Measurements from ENCODE around the gene SRF.
A peak's percentile ranks its signal among the peaks of the same experiment; 100 is the strongest.

SRF gene

DNA sequence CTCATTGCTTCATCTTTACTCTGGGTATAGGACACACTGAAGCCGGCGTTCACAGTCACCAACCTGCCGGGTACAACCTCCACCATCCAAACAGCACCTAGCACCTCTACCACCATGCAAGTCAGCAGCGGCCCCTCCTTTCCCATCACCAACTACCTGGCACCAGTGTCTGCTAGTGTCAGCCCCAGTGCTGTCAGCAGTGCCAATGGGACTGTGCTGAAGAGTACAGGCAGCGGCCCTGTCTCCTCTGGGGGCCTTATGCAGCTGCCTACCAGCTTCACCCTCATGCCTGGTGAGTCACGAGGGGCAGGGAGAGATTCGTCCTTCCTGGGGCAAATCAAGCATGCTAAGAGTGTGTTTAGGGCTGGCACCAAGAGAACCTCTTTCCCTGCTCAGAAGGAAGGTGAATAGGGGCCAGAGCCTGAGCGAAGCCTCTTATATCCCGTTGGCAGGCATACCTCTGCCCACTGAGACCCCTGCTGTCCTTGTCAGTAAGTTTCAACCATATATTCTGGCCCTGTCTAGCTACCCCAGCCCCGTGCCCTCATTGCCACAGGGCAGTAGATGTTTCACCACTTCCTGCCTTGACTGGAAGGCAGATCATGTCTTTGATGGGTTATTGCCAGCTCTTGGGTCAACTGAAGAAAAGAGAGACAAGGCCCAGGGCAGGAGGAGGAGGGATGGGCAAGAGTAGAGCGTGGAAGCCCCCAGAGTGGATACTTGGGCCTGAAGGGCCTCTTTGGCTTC lies 4.8 kb downstream of the SRF start:
- Histone ChIP-seq H3K4me3 (IDR thresholded peaks at IDR 0.05; ENCODE audit: insufficient read depth, low read depth, low read length) (no peak overlapping the region), H3K27ac (peak overlapping the region; percentile 54; the same call in 1 of the 2 replicates), H3K36me3 (ENCODE audit: insufficient read depth) (no peaks in the 10 kb centered on the region), H2AFZ (ENCODE audit: low read depth) (no peak overlapping the region), H3K4me2 (peak overlapping the region; percentile 76; the same call in 1 of the 2 replicates), H4K20me1 (ENCODE audit: insufficient read depth) (peaks cover 6% of the 10 kb centered on the region; the same call in 1 of the 2 replicates), H3K27me3 (ENCODE audit: insufficient read depth, low read depth) (no peaks in the 10 kb centered on the region), H3K79me2 (ENCODE audit: insufficient read depth, low read depth) (peaks cover 27% of the 10 kb centered on the region; the same call in 1 of the 2 replicates), H3K4me1 (ENCODE audit: low read depth, poor library complexity, severe bottlenecking) (peaks cover 28% of the 10 kb centered on the region), H3K9ac (no peak overlapping the region)
- TF ChIP-seq, protein P1, sequence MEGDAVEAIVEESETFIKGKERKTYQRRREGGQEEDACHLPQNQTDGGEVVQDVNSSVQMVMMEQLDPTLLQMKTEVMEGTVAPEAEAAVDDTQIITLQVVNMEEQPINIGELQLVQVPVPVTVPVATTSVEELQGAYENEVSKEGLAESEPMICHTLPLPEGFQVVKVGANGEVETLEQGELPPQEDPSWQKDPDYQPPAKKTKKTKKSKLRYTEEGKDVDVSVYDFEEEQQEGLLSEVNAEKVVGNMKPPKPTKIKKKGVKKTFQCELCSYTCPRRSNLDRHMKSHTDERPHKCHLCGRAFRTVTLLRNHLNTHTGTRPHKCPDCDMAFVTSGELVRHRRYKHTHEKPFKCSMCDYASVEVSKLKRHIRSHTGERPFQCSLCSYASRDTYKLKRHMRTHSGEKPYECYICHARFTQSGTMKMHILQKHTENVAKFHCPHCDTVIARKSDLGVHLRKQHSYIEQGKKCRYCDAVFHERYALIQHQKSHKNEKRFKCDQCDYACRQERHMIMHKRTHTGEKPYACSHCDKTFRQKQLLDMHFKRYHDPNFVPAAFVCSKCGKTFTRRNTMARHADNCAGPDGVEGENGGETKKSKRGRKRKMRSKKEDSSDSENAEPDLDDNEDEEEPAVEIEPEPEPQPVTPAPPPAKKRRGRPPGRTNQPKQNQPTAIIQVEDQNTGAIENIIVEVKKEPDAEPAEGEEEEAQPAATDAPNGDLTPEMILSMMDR (conservative IDR thresholded peaks at IDR 0.05; ENCODE audit: low read depth, low read length) = no peak

GRCh38 chr6:43176423-43176786 lies 5.3 kb downstream of the SRF start:
- TF ChIP-seq, protein P1 (conservative IDR thresholded peaks at IDR 0.05; ENCODE audit: low read depth, low read length) = no peak
- H4K20me1 ChIP-seq (ENCODE audit: insufficient read depth) = peaks cover 6% of the 10 kb centered on the region; the same call in 1 of the 2 replicates
- H3K27ac ChIP-seq = no peak overlapping the region
- H2AFZ ChIP-seq (ENCODE audit: low read depth) = no peak overlapping the region
- H3K4me1 ChIP-seq (ENCODE audit: low read depth, poor library complexity, severe bottlenecking) = peaks cover 33% of the 10 kb centered on the region
- H3K27me3 ChIP-seq (ENCODE audit: insufficient read depth, low read depth) = no peaks in the 10 kb centered on the region
- H3K79me2 ChIP-seq (ENCODE audit: insufficient read depth, low read depth) = peaks cover 27% of the 10 kb centered on the region; the same call in 1 of the 2 replicates
- H3K4me2 ChIP-seq = no peak overlapping the region
- H3K4me3 ChIP-seq (IDR thresholded peaks at IDR 0.05; ENCODE audit: insufficient read depth, low read depth, low read length) = no peak overlapping the region
- H3K36me3 ChIP-seq (ENCODE audit: insufficient read depth) = no peaks in the 10 kb centered on the region
- no peak overlapping the region for H3K9ac ChIP-seq

DNA sequence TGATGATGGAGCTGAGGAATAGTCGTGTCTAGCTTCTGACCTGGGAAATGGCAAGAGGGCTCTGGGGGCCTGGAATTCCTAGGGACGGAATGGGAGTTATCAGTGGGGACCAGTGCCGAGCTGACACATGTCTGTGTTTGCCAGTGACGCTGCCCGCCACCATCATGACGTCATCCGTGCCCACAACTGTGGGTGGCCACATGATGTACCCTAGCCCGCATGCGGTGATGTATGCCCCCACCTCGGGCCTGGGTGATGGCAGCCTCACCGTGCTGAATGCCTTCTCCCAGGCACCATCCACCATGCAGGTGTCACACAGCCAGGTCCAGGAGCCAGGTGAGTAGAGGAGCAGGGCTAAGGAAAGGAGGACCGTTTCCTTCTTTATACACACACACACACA lies 7.1 kb downstream of the SRF start:
- no peak overlapping the region for H3K9ac ChIP-seq
- H3K27ac ChIP-seq = no peak overlapping the region
- peaks cover 21% of the 10 kb centered on the region; the same call in 1 of the 2 replicates for H3K79me2 ChIP-seq (ENCODE audit: insufficient read depth, low read depth)
- H2AFZ ChIP-seq (ENCODE audit: low read depth) = no peak overlapping the region
- H3K4me1 ChIP-seq (ENCODE audit: low read depth, poor library complexity, severe bottlenecking) = peaks cover 36% of the 10 kb centered on the region
- H3K4me3 ChIP-seq (IDR thresholded peaks at IDR 0.05; ENCODE audit: insufficient read depth, low read depth, low read length) = no peak overlapping the region
- H3K36me3 ChIP-seq (ENCODE audit: insufficient read depth) = no peaks in the 10 kb centered on the region
- H3K4me2 ChIP-seq = no peak overlapping the region
- peaks cover 6% of the 10 kb centered on the region; the same call in 1 of the 2 replicates for H4K20me1 ChIP-seq (ENCODE audit: insufficient read depth)
- no peaks in the 10 kb centered on the region for H3K27me3 ChIP-seq (ENCODE audit: insufficient read depth, low read depth)
- TF ChIP-seq, protein P1 (conservative IDR thresholded peaks at IDR 0.05; ENCODE audit: low read depth, low read length) = no peak

DNA sequence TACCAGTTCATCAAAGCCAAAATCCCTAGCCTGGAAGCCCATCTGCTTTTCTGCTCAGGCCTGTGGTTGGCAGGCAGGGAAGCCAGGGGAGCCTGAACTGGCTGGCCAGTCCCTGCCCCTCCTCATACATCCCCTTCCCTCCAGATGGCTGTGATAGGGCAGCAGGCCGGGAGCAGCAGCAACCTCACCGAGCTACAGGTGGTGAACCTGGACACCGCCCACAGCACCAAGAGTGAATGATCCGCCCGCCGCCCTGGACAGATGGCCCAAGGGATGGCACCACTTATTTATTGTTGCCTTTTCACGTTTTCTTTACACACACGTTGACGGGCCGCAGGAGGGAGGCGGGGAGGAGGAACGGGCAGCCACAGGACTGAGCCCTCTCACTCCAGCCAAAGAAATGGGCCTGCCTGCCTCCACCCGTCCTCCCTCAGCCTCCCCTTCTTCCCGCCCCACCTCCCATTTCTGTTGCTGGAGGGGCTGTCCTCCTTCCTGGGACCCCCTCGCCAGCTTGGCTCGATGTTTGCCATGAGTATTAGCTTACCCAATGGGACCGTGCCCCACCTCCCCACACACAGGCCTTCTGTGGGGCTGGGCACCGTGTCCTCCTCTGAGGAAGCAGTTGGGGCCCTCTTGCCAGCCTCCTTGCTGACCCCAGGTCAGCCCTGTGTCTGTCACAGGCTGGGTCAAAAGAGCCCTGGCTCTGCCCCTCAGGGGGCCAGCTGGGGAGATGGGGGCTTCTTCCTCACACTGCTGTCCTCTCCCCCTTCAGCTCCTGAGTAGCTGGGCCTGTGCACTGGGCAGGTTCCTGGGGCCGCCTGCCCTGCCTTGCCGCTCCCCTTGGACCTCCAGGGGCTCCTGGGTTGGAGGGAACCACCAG lies 8.1 kb downstream of the SRF start:
- TF ChIP-seq, protein P1 (conservative IDR thresholded peaks at IDR 0.05; ENCODE audit: low read depth, low read length) = no peak
- no peak overlapping the region for H3K4me3 ChIP-seq (IDR thresholded peaks at IDR 0.05; ENCODE audit: insufficient read depth, low read depth, low read length)
- H4K20me1 ChIP-seq (ENCODE audit: insufficient read depth) = peaks cover 6% of the 10 kb centered on the region; the same call in 1 of the 2 replicates
- H3K27ac ChIP-seq = no peak overlapping the region
- peaks cover 25% of the 10 kb centered on the region for H3K4me1 ChIP-seq (ENCODE audit: low read depth, poor library complexity, severe bottlenecking)
- H2AFZ ChIP-seq (ENCODE audit: low read depth) = no peak overlapping the region
- no peaks in the 10 kb centered on the region for H3K27me3 ChIP-seq (ENCODE audit: insufficient read depth, low read depth)
- no peak overlapping the region for H3K4me2 ChIP-seq
- H3K36me3 ChIP-seq (ENCODE audit: insufficient read depth) = no peaks in the 10 kb centered on the region
- H3K9ac ChIP-seq = no peak overlapping the region
- H3K79me2 ChIP-seq (ENCODE audit: insufficient read depth, low read depth) = peaks cover 15% of the 10 kb centered on the region; the same call in 1 of the 2 replicates
